Measurements from ENCODE around the gene TMCC3.

TMCC3 gene

GRCh38 chr12:94636462-94637085 is 13.8 kb downstream of the TMCC3 start:
- Histone ChIP-seq H3K4me2 (ENCODE audit: insufficient read depth, low read length) (no peak overlapping the region), H3K4me1 (ENCODE audit: insufficient read depth, low read length) (peaks cover 9% of the 10 kb centered on the region), H3K9ac (ENCODE audit: low read depth, low read length) (no peak overlapping the region), H4K20me1 (ENCODE audit: insufficient read depth, low read length) (no peaks in the 10 kb centered on the region), H3K79me2 (ENCODE audit: insufficient read depth, low read length) (no peaks in the 10 kb centered on the region), H3K27me3 (ENCODE audit: insufficient read depth, low read length, poor library complexity) (no peaks in the 10 kb centered on the region), H2AFZ (ENCODE audit: low read depth, low read length) (no peak overlapping the region), H3K36me3 (ENCODE audit: insufficient read depth, low read length) (no peaks in the 10 kb centered on the region), H3K4me3 (ENCODE audit: low read depth in 1 of 2, low read length in 2 of 2) (no peak overlapping the region), H3K9me3 (ENCODE audit: insufficient read depth, low read length, severe bottlenecking) (no peaks in the 10 kb centered on the region), H3K27ac (ENCODE audit: low read length) (no peak overlapping the region)
- DNase-seq (no peak), ATAC-seq (ENCODE audit: insufficient read depth, low read depth) (no peak)
- no peak for TF ChIP-seq CTCF (IDR thresholded peaks at IDR 0.05; ENCODE audit: borderline replicate concordance, extremely low read depth, low read length, poor library complexity, severe bottlenecking)
- no peak for TF ChIP-seq EZH2 (IDR thresholded peaks at IDR 0.05; ENCODE audit: borderline replicate concordance, low read depth, low read length, severe bottlenecking)

GRCh38 chr12:94634717-94635116 is 15.6 kb downstream of the TMCC3 start:
- ATAC-seq (ENCODE audit: insufficient read depth, low read depth): no peak
- H3K27ac ChIP-seq (ENCODE audit: low read length): no peak overlapping the region
- no peaks in the 10 kb centered on the region for H3K9me3 ChIP-seq (ENCODE audit: insufficient read depth, low read length, severe bottlenecking)
- no peak overlapping the region for H2AFZ ChIP-seq (ENCODE audit: low read depth, low read length)
- H3K9ac ChIP-seq (ENCODE audit: low read depth, low read length): no peak overlapping the region
- H3K4me1 ChIP-seq (ENCODE audit: insufficient read depth, low read length): no peaks in the 10 kb centered on the region
- no peak for DNase-seq
- H3K79me2 ChIP-seq (ENCODE audit: insufficient read depth, low read length): no peaks in the 10 kb centered on the region
- no peaks in the 10 kb centered on the region for H3K36me3 ChIP-seq (ENCODE audit: insufficient read depth, low read length)
- H3K4me2 ChIP-seq (ENCODE audit: insufficient read depth, low read length): no peak overlapping the region
- no peaks in the 10 kb centered on the region for H3K27me3 ChIP-seq (ENCODE audit: insufficient read depth, low read length, poor library complexity)
- TF ChIP-seq EZH2 (IDR thresholded peaks at IDR 0.05; ENCODE audit: borderline replicate concordance, low read depth, low read length, severe bottlenecking) (no peak), CTCF (IDR thresholded peaks at IDR 0.05; ENCODE audit: borderline replicate concordance, extremely low read depth, low read length, poor library complexity, severe bottlenecking) (no peak)
- no peaks in the 10 kb centered on the region for H4K20me1 ChIP-seq (ENCODE audit: insufficient read depth, low read length)
- no peak overlapping the region for H3K4me3 ChIP-seq (ENCODE audit: low read depth in 1 of 2, low read length in 2 of 2)

- H3K4me2 ChIP-seq (ENCODE audit: insufficient read depth, low read length): no peak overlapping the region
- TF ChIP-seq CTCF (IDR thresholded peaks at IDR 0.05; ENCODE audit: borderline replicate concordance, extremely low read depth, low read length, poor library complexity, severe bottlenecking) (no peak), EZH2 (IDR thresholded peaks at IDR 0.05; ENCODE audit: borderline replicate concordance, low read depth, low read length, severe bottlenecking) (no peak)
Observed at GRCh38 chr12:94633401-94633800, 17.0 kb downstream of the TMCC3 start.

More at GRCh38 chr12:94633401-94633800, 17.0 kb downstream of the TMCC3 start:
- H3K9me3 ChIP-seq (ENCODE audit: insufficient read depth, low read length, severe bottlenecking): no peaks in the 10 kb centered on the region
- H3K27ac ChIP-seq (ENCODE audit: low read length): no peak overlapping the region
- no peaks in the 10 kb centered on the region for H3K27me3 ChIP-seq (ENCODE audit: insufficient read depth, low read length, poor library complexity)
- no peaks in the 10 kb centered on the region for H3K79me2 ChIP-seq (ENCODE audit: insufficient read depth, low read length)
- no peak overlapping the region for H2AFZ ChIP-seq (ENCODE audit: low read depth, low read length)
- no peak overlapping the region for H3K9ac ChIP-seq (ENCODE audit: low read depth, low read length)
- no peak overlapping the region for H3K4me3 ChIP-seq (ENCODE audit: low read depth in 1 of 2, low read length in 2 of 2)
- no peaks in the 10 kb centered on the region for H4K20me1 ChIP-seq (ENCODE audit: insufficient read depth, low read length)
- no peaks in the 10 kb centered on the region for H3K36me3 ChIP-seq (ENCODE audit: insufficient read depth, low read length)
- no peaks in the 10 kb centered on the region for H3K4me1 ChIP-seq (ENCODE audit: insufficient read depth, low read length)
- DNase-seq: no peak
- ATAC-seq (ENCODE audit: insufficient read depth, low read depth): no peak
